ENCODE results near the gene MCC.

GRCh38 chr5:113124914-113125313, 363.3 kb downstream of the MCC start:
- TF ChIP-seq CTCF (conservative IDR thresholded peaks at IDR 0.05 in 1 of 2, IDR thresholded peaks at IDR 0.05 in 1 of 2; ENCODE audit: low read depth in 1 of 2, low read length in 2 of 2) (no peak), EZH2 (IDR thresholded peaks at IDR 0.05; ENCODE audit: low read length, missing control alignments) (no peak)
